GM19372 (cell line): Measurements from ENCODE around the gene TBATA.

Experiments
- ATAC-seq: cut with Tn5 transposase; IDR thresholded peaks from one replicate; pipeline ENCODE4 v1.9.1; 2021; ENCODE audit warnings: mild to moderate bottlenecking, low read depth, moderate library complexity; ENCODE audit not compliant: unreplicated experiment

Gene TBATA

GRCh38 chr10:70809011-70809611 is 23.9 kb upstream of the TBATA start:
- no peak for ATAC-seq

- ATAC-seq = no peak
Observed at GRCh38 chr10:70807556-70807955, 22.4 kb upstream of the TBATA start.

DNA sequence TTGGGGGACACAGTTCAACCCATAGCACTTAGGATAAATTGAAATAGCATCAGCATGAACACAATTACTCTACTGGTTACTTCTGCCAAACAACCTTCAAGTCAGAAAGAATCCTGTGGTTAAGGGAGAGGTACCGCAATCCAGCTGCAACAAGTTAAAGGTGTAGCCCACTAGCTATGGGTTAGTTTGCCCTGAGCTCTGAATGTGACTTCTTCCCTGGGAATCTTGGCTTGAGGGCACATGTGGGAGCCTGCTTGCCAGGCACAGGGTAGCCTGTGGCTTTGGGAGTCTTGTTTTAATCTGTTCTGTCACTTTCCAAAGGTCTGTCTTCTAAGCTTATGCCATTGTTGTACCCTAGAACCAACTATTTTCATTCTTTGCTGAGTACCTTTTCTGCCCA is 21.7 kb upstream of the TBATA start:
- ATAC-seq = no peak

- ATAC-seq = no peak
Observed at GRCh38 chr10:70805619-70806215, 20.5 kb upstream of the TBATA start.

GRCh38 chr10:70804421-70804808 is 19.2 kb upstream of the TBATA start:
- ATAC-seq = no peak

DNA sequence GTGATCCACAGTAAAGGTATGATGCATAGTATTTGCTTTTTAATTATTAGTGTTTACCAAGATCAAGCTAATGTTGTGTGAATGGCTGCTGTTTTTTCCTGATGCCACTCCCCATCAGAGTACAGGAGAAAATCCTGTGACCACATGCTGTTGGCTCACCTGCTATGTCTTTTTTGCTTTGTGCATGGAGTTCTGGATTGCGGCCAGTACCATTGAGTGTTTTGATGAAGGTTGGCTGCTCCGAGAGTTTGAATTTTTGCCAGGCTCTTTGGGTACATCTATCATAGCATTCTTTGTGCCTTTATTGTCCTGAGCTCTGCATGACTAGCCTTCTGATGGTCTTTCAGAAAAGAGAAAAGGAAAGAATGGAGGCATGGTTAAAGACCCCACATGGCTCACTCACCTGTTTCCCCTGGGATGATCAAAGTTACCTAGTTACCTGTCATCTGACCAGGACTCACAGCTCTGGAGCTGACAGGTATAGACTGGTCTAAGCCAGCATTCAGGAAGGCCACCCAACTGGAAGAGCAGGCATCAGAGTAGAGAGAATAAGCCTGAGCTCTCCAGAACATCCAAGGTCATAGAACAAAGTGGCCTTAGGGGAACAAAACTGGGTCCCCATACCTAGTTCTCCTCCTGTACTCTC is 18.7 kb upstream of the TBATA start:
- no peak for ATAC-seq

DNA sequence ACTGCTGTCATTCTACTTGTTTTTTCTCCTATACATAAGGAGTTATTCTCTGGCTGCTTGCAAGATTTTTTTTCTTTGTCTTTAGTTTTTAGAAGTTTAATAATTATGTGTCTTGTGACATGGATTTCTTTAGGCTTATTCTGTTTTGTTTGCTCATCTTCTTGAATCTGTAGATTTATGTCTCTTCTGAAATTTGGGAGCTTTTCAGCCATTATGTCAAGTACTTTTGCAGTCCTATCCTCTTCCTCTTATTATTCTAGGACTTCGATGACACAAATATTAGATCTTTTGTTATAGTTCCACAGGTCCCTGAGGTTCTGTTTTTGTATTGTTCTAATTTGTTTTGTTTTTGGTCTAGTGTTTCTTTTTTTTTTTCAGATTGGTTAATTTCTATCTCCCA is 16.7 kb upstream of the TBATA start:
- no peak for ATAC-seq

- no peak for ATAC-seq
Observed at GRCh38 chr10:70799124-70799523, 13.9 kb upstream of the TBATA start.

GRCh38 chr10:70797840-70798239 is 12.7 kb upstream of the TBATA start:
- ATAC-seq = no peak

- ATAC-seq = no peak
Observed at GRCh38 chr10:70795613-70796012, 10.4 kb upstream of the TBATA start.

DNA sequence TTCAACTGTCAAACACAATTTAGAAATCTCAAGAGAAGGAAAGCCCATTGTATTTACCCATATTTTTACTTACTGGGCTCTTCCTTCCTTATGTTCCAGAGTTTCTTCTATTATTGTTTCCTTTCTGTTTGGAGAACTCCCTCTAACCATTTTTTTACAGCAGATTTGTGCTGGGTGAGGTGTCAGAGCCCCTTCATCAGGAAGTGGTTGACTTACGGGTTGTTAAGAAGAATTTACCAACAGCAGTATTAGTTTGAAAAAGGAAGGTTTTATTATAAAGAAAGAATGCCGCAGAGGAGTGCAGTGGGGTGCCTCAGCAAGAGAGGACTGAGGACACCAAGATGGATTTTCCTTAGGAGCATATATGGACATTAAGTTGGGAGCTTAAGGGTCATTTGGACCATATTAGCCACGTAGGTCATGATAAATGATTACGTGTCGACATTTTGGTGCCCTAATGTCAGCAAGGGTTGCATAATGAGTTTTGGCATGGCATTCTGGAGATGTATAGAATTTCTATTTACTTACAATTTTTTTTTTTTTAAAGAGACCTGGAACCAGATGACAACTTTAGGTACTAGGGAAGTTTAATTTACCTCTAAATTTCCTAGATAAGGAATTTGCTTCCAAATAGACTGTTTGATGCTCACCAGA is 6.3 kb upstream of the TBATA start:
- no peak for ATAC-seq

DNA sequence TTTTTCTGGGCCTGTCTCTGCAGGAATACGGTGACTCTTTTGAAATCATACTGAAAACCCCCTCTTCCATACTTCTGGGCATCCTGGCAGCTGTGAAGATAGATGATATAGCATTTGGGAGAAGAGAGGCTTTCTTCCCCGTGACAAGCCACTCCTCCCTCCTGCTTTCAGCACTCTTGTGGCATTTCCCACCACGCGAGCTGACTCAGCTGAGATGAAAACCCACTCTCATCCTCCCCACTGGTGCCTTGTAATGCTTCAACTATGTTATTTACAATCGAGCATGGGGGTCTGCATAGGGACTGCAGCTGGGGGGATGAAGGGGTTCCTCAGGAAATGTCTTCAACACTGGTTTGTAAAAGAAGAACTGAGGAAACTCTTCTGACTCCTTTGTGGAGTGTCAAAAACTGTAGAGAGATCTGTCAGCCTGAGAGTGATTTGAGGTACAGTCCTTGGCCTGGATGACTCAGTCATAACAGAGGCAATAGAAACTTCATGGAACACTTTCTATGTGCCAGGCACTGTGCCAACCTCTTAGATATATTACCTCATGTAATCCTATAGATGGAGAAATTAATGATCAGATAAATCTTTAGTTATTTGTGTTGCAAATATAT is 1.7 kb upstream of the TBATA start:
- no peak for ATAC-seq

DNA sequence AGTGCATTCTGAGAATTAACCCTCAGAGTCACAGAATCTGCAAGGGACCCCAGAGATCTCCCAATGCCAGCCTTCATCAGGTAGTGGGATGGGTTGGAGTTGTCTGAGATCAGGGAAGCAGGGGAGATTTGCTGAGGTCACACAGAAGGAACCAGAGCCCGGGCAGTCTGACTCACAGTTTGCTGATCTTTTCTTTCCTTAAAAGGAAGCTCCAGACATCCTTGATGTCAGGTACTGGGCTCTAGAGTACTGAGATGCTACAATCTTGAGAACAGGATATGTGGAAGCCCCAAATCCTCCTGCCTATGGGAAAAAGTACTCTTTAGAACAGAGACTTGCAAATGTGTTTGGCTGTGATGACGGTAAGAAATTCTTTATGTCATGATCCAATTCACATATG is 706 bp downstream of the TBATA start:
- no peak for ATAC-seq

DNA sequence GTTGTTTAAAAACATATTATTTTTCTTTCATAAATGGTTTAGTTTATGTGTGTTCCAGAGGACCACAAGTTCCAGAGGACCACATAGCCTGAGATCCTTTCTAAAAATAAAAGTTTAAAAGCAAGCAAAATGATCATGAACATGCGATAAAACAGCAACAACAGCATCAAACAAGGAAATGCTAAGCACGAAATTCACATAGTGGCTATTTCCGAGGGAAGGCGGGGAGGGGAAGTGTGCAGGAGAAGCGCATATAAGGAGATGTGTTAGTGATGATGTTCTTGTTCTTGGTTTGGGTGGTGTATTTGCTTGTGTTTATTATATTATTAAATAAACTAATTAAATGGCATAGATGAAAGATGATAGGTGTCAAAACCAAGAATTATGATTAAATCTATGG is 1.2 kb downstream of the TBATA start:
- ATAC-seq = no peak

GRCh38 chr10:70782746-70783680 is 2.2 kb downstream of the TBATA start:
- ATAC-seq = no peak

GRCh38 chr10:70782086-70782745 is 3.0 kb downstream of the TBATA start:
- ATAC-seq = no peak

DNA sequence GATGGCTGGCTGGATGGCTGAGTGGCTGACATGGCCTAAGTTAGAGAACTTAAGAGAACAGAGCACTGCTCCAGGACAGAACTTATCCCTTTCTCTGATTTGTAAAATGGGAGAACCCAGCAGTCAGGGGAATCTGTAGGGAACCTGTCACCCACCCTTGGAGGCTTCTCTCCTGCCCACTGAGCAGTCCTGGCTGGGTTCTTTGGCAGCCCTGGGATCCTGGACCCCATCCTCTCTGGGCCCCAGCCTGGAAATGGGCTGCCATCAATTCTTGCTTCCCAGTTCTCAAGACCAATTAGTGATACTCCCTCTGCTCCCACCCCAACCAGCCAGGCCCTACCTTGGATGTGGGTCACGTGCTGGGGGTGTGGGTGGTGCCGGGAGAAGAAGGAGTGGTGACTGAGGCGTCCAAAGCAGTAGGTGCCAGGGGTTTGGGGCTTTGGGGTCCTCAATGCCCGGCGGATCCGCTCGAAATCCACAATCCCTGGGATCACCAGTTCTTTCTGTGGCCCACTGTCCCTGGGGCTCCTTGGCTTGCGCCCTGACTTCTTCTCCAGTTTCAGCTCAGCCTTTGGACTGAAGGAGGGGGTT is 3.6 kb downstream of the TBATA start:
- ATAC-seq = no peak

DNA sequence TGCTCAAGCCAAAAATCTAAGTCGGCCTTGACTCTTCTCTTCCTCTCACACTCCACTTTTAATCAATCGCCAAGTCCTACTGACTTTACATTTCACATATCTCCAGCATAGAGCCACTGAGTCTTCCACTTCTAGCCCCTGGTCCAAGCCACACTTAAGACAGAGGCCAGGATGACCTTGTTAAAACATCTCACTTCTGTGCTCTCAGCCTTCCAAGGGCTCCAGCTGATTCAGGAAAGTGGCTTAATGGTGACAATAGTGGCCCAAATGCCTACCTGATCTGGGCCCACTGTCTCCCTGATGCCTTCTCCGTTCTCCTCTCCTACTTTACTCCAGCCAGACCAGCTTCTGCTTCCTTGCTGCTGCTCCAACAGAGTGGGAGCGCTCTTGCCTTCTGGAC is 4.4 kb downstream of the TBATA start:
- ATAC-seq = no peak

DNA sequence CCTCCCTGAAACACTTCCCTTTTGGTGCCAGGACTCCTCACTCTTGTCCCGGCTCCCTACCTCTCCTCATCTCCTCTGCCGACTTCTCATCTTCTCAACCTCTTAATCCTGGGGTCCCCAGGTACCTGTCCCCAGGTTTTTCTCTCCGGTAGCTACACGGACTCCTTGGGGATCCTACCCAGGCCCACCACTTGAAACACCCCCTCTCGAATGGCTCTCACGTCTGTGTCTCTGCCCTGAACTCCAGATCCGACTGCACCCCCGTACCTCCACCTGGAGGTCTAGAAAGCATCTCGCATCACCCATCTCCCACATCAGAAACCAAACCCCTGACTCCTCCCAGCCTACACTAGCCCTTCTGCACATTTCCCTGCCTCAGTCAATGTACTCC is 4.8 kb downstream of the TBATA start:
- ATAC-seq = no peak
